GM12801 (cell line): Measurements from ENCODE around the gene CBR1.

ENCODE experiments used
- CTCF ChIP-seq: IDR thresholded peaks from one replicate; pipeline ENCODE4 v1.5.1; 2011; ENCODE audit warnings: control low read depth; ENCODE audit not compliant: insufficient read length; ENCODE audit errors: extremely low read depth

The CBR1 gene

GRCh38 chr21:36111238-36111637 lies 41.4 kb downstream of the CBR1 start:
- no peak for TF ChIP-seq CTCF

DNA sequence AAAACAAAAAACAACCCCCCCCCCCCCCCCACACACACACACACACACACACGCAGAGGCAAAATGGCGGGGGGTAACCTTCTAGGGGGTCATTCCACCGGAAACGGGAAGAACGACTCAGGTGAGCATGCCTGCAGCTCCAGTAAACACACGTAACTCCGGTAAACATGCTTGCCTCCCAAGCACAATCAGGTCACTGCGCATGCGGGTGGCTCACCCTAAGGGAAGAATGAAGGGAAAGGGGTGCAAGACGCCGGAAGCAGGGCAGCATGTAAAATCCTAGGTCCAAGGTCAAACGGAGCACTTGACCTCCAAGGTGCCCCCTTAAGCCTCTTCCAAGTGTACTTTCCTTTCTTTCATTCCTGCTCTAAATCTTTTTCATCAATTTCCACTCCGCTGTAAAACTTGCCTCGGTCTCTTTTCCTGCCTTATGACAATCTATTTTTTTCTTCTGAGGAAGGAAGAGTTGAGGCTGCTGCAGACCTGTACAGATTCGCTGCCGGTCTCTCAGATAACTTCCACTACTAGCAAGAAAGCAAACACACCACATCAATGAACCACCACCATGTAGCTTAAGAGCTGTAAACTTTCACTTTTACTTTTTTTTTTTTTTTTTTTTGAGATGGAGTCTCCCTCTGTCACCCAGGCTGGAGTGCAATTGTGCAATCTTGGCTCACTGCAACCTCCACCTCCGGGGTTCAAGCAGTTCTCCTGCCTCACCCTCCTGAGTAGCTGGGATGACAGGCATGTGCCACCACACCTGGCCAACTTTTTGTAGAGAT lies 44.0 kb downstream of the CBR1 start:
- TF ChIP-seq CTCF: no peak

DNA sequence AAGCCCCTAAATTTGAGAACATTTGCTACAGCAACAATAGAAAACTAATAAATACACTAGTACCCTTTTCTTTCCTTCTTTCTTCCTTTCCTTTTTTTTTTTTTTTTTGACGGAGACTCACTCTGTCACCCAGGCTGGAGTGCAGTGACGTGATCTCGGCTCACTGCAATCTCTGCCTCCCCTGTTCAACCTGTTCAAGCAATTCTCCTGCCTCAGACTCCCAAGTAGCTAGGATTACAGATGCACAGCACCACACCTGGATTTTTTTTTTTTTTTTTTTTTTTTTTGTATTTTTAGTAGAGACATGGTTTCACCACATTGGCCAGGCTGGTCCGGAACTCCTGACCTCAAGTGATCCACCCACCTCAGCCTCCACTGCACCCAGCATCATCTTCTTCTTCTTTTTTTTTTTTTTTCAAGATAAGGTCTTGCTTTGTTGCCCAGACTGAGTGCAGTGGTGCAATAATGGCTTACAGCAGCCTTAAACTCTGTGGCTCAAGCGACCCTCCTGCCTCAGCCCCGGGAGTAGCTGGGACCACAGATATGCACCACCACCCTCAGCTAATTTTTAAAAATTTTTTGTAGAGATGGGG lies 45.4 kb downstream of the CBR1 start:
- TF ChIP-seq CTCF: no peak

GRCh38 chr21:36117286-36117741 lies 47.5 kb downstream of the CBR1 start:
- no peak for TF ChIP-seq CTCF

- no peak for TF ChIP-seq CTCF
Observed at GRCh38 chr21:36120304-36120888, 50.6 kb downstream of the CBR1 start.
